GM12801 (cell line): ENCODE measurements around the gene C1QA.

Experiments
- CTCF ChIP-seq: IDR thresholded peaks from one replicate; pipeline ENCODE4 v1.5.1; 2011; ENCODE audit warnings: control low read depth; ENCODE audit not compliant: insufficient read length; ENCODE audit errors: extremely low read depth

The C1QA gene

GRCh38 chr1:22602060-22602740 lies 34.2 kb upstream of the C1QA start:
- TF ChIP-seq CTCF, result no peak

DNA sequence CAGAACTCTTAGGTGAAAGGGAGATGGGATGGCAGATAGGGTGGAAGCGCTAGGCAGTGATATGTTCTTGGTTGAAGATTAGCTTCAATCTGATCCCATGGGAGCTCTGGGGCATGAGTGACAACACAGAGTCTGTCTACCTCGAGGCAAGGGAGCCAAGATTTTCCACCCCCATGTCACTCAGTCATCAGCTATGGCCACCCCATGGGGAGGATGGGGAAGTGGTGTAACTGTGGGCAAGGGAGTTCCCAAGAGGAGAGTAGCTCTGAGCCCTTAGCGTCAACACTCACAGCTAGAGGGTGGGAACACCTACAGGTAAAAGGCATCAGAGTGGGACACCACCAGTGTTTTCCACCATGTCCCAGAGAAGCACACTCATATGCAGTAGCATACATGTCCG lies 30.3 kb upstream of the C1QA start:
- TF ChIP-seq CTCF, result no peak

- TF ChIP-seq CTCF, result no peak
Observed at GRCh38 chr1:22607154-22607553, 29.3 kb upstream of the C1QA start.

DNA sequence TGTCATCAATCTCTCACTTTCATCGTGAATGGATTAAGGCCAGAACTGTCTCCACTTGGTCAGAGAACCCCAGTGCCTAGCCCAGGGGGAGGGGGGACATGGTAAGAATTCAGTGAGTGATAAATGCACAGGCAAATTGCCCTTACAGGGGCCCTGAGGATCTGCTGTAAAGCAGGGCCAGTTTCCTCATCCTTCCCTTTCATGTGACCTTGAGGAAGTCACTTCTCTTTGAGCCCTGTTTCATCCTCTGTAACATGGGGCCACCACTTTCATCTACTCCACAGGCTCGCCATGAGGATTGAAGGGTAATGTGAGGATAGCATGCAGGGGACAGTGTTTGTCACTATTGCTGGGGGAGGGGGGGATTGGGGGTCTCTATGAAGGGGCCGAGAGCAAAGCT lies 28.1 kb upstream of the C1QA start:
- no peak for TF ChIP-seq CTCF

GRCh38 chr1:22609291-22609690 lies 27.1 kb upstream of the C1QA start:
- TF ChIP-seq CTCF, result no peak

DNA sequence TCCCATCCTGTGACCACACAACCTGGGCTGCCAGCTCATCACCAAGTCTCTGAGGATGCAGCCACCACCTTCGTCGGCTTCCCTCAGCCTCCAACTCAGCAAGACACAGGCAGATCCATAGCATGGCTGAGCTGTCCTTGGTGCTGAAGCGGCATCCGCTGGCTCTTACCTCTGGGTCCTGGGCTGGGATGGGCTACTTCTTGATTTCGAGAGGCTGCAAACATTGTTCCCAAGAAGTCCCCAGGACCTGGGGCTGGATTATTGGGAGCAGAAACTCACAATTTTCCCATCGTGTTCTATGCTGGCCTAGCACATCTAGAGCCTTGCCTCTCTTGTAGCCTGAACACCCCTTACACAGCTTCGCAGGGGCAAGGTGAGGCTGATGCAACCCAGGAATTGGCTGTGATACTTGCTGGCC lies 24.9 kb upstream of the C1QA start:
- no peak for TF ChIP-seq CTCF

DNA sequence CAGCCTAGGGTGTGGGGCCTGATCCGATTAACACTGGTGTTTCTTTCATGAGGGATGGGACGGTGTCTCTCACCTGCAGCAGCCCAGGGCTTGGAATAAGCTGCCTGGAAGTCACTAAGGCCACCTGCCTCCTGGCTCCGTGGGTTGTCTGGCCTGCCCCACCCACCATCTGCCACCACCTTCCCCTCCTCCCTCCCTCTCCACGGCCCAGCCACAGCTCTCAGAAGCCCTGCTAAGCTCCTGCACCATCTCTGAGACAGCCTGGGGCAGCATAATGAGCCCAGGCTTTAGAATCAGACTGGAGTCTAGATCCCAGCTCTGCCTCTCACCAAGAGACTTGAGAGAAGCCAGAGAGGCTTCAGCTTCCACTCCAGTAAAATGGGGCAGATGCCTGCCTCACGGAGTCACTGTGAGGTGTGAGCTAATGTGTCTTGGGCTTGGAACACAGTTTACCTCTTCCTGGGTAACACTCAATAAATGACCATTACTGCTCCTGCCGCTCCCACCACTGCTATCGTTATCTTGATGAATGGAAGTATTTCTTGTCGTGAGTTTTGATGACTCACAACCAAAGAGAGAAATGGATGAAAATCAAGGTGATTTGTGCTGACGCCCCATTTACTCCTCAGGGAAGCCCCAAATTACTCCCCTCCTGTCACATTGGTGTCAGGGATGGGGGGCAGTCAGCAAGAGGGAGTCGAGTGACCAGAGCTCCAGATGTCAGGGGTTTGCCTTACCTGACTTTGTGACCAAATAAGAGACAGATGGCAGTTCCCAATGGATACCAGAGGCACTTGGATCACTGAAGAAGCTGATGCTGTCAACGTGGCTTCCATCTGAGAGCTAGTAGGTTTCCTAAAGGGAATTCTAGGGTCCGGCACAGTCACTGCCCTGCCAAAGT lies 23.5 kb upstream of the C1QA start:
- TF ChIP-seq CTCF, result no peak
